ENCODE data around the gene FBXL20. TPM values are rescaled to one million over a fixed set of nuclear protein-coding genes. Genes with fewer than 3 reads are reported as not detected.

Gene FBXL20
- total and polyA plus RNA-seq, 9 of the 15 experiments (the other 6 are each of a cell fraction or from before 2014, with no cell fraction given), result 1.8 to 15.1 (median 5.6) TPM

DNA sequence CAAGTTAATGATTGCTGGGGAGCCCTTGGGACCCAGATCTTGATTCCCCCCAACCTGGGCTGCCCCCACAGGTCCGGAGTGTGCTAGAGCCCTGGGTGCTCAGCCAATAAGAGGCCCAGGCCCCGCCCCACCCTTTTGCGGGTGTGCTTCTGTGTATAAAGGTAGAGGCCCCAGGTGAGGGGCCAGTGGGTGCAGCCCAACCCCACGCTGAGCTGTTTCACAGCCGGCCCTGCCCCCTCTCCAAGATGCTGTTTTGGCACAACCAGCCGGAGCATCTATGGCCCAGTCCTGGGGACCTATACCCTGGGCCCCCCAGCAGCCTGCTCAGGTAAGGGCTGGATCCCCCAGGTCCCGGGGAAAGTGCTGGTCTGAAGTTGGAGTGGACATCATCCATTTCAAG lies 163.8 kb downstream of the FBXL20 start:
- TF ChIP-seq ZNF668 (CRISPR knock-in tag; IDR thresholded peaks at IDR 0.05), result no peak
- POLR2A ChIA-PET, result interaction anchor here (0.7 to 1.4 kb wide), 5 partner anchors 9 to 71 kb away, joined by 3 to 6 read pairs (median 4); partner anchors contain the start of gene RPL19
- Histone ChIP-seq H3K4me2 (ENCODE audit: insufficient read depth, low read length) (no peak overlapping the region), H3K27me3 (ENCODE audit: control insufficient read depth in 2 of 2, insufficient read depth in 2 of 2, low read length in 2 of 2) (peaks cover 0 to 6% of the 10 kb centered on the region in 2 experiments; a peak in 2 of 5 replicates), H3K79me2 (ENCODE audit: control insufficient read depth, insufficient read depth, low read length) (no peaks in the 10 kb centered on the region), H3K4me1 (replicated peaks in 1 of 2; ENCODE audit: control insufficient read depth in 2 of 2, insufficient read depth in 2 of 2, low read length in 2 of 2) (peaks cover 0 to 11% of the 10 kb centered on the region in 2 experiments; a peak in 3 of 5 replicates), H3K36me3 (ENCODE audit: control insufficient read depth, insufficient read depth, low read length) (no peaks in the 10 kb centered on the region), H3K4me3 (no peak overlapping the region), H3K27ac (ENCODE audit: extremely low read depth, low read depth, low read length) (no peak overlapping the region), H3K9me1 (ENCODE audit: control insufficient read depth, insufficient read depth, low read length) (no peaks in the 10 kb centered on the region), H3K9me3 (replicated peaks; ENCODE audit: control insufficient read depth, insufficient read depth, low read depth, low read length) (no peaks in the 10 kb centered on the region), H4K20me1 (replicated peaks; ENCODE audit: control insufficient read depth, insufficient read depth, low read length) (peaks cover 4% of the 10 kb centered on the region; the same call in 1 of the 2 replicates), H3K9ac (ENCODE audit: insufficient read depth in 1 of 2, low read depth in 2 of 2, low read length in 2 of 2) (0 out of 4 replicates have a peak overlapping the region, but pooled peaks of 1 of the 2 experiments have one; percentile 50), H2AFZ (ENCODE audit: low read depth, low read length) (no peak overlapping the region)
- no TSS peak for BruUV-seq (replicated peaks)
- no peak for FAIRE-seq
- CTCF ChIA-PET (ENCODE audit: low intra/inter-chr PET ratio), result interaction anchor here (0.7 to 4.7 kb wide), 2 partner anchors 30 to 255 kb away, joined by 3 to 23 read pairs; no protein-coding TSS in a partner anchor
- intact Hi-C loops (cut with micrococcal nuclease) (no loop called here), in situ Hi-C loops (cut with MboI) (no loop called here)
- WGBS (ENCODE audit: insufficient coverage, low coverage, missing lambda C conversion rate), result 7% methylated on average over 7 of the region's 7 CpGs
- ATAC-seq, result no peak
- DNase-seq (ENCODE audit: extremely low read depth in 1 of 4, low spot score in 3 of 4), result no peak

DNA sequence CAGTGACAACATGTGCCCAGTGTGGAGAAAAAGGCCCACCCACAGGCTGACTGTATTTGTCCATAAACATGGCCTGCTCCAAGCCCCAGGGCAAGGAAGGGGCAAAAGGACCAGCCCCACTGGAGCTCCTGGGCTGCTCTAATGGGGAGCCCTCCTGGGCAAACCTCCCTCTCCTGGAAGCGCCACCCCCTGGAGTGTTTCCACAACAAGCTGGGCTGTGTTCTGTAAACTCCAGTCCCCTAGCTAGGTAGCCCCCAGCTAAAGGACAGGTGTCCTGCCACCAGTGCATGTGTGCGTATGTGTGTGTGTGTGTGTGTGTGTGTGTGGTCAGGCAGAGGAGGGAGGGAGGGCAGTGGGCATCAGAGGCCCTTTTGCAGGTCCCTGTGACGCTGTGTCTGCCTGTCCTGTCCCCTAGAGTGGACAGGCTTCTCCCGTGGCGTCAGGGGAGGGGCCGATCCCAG lies 164.4 kb downstream of the FBXL20 start:
- Histone ChIP-seq H3K4me1 (replicated peaks in 1 of 2; ENCODE audit: control insufficient read depth in 2 of 2, insufficient read depth in 2 of 2, low read length in 2 of 2) (peaks cover 0 to 15% of the 10 kb centered on the region in 2 experiments; a peak in 4 of 5 replicates), H3K4me3 (no peak overlapping the region), H3K79me2 (ENCODE audit: control insufficient read depth, insufficient read depth, low read length) (no peaks in the 10 kb centered on the region), H3K27me3 (ENCODE audit: control insufficient read depth in 2 of 2, insufficient read depth in 2 of 2, low read length in 2 of 2) (peaks cover 0 to 6% of the 10 kb centered on the region in 2 experiments; a peak in 2 of 5 replicates), H3K9me1 (ENCODE audit: control insufficient read depth, insufficient read depth, low read length) (no peaks in the 10 kb centered on the region), H3K4me2 (ENCODE audit: insufficient read depth, low read length) (no peak overlapping the region), H3K36me3 (ENCODE audit: control insufficient read depth, insufficient read depth, low read length) (no peaks in the 10 kb centered on the region), H3K9me3 (replicated peaks; ENCODE audit: control insufficient read depth, insufficient read depth, low read depth, low read length) (no peaks in the 10 kb centered on the region), H3K9ac (ENCODE audit: insufficient read depth in 1 of 2, low read depth in 2 of 2, low read length in 2 of 2) (0 out of 4 replicates have a peak overlapping the region, but pooled peaks of 1 of the 2 experiments have one; percentile 50), H3K27ac (ENCODE audit: extremely low read depth, low read depth, low read length) (no peak overlapping the region), H4K20me1 (replicated peaks; ENCODE audit: control insufficient read depth, insufficient read depth, low read length) (peaks cover 4% of the 10 kb centered on the region; the same call in 1 of the 2 replicates), H2AFZ (ENCODE audit: low read depth, low read length) (no peak overlapping the region)
- no TSS peak for BruUV-seq (replicated peaks)
- intact Hi-C loops (cut with micrococcal nuclease) (no loop called here), in situ Hi-C loops (cut with MboI) (no loop called here)
- ATAC-seq (no peak), DNase-seq (ENCODE audit: extremely low read depth in 1 of 4, low spot score in 3 of 4) (peak in 1 of 4 experiments; percentile 11), FAIRE-seq (no peak)
- POLR2A ChIA-PET, result interaction anchor here (1.3 kb wide), 1 partner anchor 30 kb away, joined by 6 read pairs; no protein-coding TSS in a partner anchor
- WGBS (ENCODE audit: insufficient coverage, low coverage, missing lambda C conversion rate), result 15% methylated on average over 6 of the region's 6 CpGs
- CTCF ChIA-PET (ENCODE audit: low intra/inter-chr PET ratio), result interaction anchor here (0.7 to 4.7 kb wide), 2 partner anchors 30 to 254 kb away, joined by 3 to 23 read pairs; no protein-coding TSS in a partner anchor
- TF ChIP-seq, protein P1, sequence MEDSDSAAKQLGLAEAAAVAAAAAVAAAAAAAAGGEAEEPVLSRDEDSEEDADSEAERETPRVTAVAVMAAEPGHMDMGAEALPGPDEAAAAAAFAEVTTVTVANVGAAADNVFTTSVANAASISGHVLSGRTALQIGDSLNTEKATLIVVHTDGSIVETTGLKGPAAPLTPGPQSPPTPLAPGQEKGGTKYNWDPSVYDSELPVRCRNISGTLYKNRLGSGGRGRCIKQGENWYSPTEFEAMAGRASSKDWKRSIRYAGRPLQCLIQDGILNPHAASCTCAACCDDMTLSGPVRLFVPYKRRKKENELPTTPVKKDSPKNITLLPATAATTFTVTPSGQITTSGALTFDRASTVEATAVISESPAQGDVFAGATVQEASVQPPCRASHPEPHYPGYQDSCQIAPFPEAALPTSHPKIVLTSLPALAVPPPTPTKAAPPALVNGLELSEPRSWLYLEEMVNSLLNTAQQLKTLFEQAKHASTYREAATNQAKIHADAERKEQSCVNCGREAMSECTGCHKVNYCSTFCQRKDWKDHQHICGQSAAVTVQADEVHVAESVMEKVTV (CRISPR knock-in tag; IDR thresholded peaks at IDR 0.05), result no peak
- TF ChIP-seq NELFE (IDR thresholded peaks at IDR 0.05; ENCODE audit: insufficient read depth, insufficient read length), result no peak
- no peak for TF ChIP-seq ZNF551 (CRISPR knock-in tag; IDR thresholded peaks at IDR 0.05)
- no peak for TF ChIP-seq SMARCA4 (IDR thresholded peaks at IDR 0.05)
- TF ChIP-seq ZNF3 (CRISPR knock-in tag; IDR thresholded peaks at IDR 0.05), result no peak
- TF ChIP-seq EWSR1 (IDR thresholded peaks at IDR 0.05; ENCODE audit: borderline replicate concordance, low read depth, partially characterized antibody), result no peak
- TF ChIP-seq SRSF3 (IDR thresholded peaks at IDR 0.05; ENCODE audit: insufficient read depth, low read length), result no peak
- no peak for TF ChIP-seq ELF2 (CRISPR knock-in tag; IDR thresholded peaks at IDR 0.05)
- TF ChIP-seq PPARD (CRISPR knock-in tag; IDR thresholded peaks at IDR 0.05), result no peak
- TF ChIP-seq RBM15 (IDR thresholded peaks at IDR 0.05; ENCODE audit: insufficient read depth, low read length), result no peak
- TF ChIP-seq RBM34 (IDR thresholded peaks at IDR 0.05; ENCODE audit: borderline replicate concordance, insufficient read depth, low read length), result no peak
- no peak for TF ChIP-seq EGR1 (conservative IDR thresholded peaks at IDR 0.05)
- TF ChIP-seq CREB1 (IDR thresholded peaks at IDR 0.05), result no peak
- no peak for TF ChIP-seq CREB1 (CRISPR knock-in tag; IDR thresholded peaks at IDR 0.05)
- TF ChIP-seq SAFB (IDR thresholded peaks at IDR 0.05; ENCODE audit: borderline replicate concordance, low read depth, low read length), result no peak
